HCEC 1CT (cell line): Measurements from ENCODE around the gene CCL16.
"Not testable (repeated sequence)": the region's sequence is repeated elsewhere in the genome, so short reads cannot be mapped to it uniquely, and the experiment has no call there.

Experiments used
- DNase-seq: peaks from one replicate; pipeline ENCODE4 v3.0.0-alpha.2; 2017

Gene CCL16

GRCh38 chr17:35984140-35984539, 2.8 kb upstream of the CCL16 start:
- no peak for DNase-seq

GRCh38 chr17:35982409-35983191, 1.3 kb upstream of the CCL16 start:
- no peak for DNase-seq

GRCh38 chr17:35981908-35982330, 622 bp upstream of the CCL16 start:
- no peak for DNase-seq

- no peak for DNase-seq
Measured at GRCh38 chr17:35978346-35978745, 3.0 kb downstream of the CCL16 start.

- DNase-seq: no peak
Measured at GRCh38 chr17:35977509-35977908, 3.8 kb downstream of the CCL16 start.

GRCh38 chr17:35973333-35974260, 7.7 kb downstream of the CCL16 start:
- peak; percentile 24 for DNase-seq

- no peak for DNase-seq
Measured at GRCh38 chr17:35972945-35973332, 8.4 kb downstream of the CCL16 start.

- no peak for DNase-seq
Measured at GRCh38 chr17:35972535-35972934, 8.8 kb downstream of the CCL16 start.

GRCh38 chr17:35972066-35972465, 9.2 kb downstream of the CCL16 start:
- DNase-seq: no peak

GRCh38 chr17:35969558-35970380, 11.5 kb downstream of the CCL16 start:
- peak; percentile 44 for DNase-seq

GRCh38 chr17:35968520-35969054, 12.7 kb downstream of the CCL16 start:
- no peak for DNase-seq

GRCh38 chr17:35965272-35965671, 16.0 kb downstream of the CCL16 start:
- no peak for DNase-seq

GRCh38 chr17:35963663-35964062, 17.6 kb downstream of the CCL16 start:
- DNase-seq: no peak

- no peak for DNase-seq
Measured at GRCh38 chr17:35953720-35954119, 27.6 kb downstream of the CCL16 start.

GRCh38 chr17:35949401-35949800, 31.9 kb downstream of the CCL16 start:
- no peak for DNase-seq

GRCh38 chr17:35948092-35948491, 33.2 kb downstream of the CCL16 start:
- DNase-seq: no peak

GRCh38 chr17:35947156-35947585, 34.1 kb downstream of the CCL16 start:
- DNase-seq: peak; percentile 19

GRCh38 chr17:35944151-35944550, 37.1 kb downstream of the CCL16 start:
- no peak for DNase-seq

- no peak for DNase-seq
Measured at GRCh38 chr17:35943537-35943936, 37.8 kb downstream of the CCL16 start, which contains the start of gene LYZL6. TSS of gene LYZL6 (minus strand) at chr17:35943713. CDS start at chr17:35939356, 4,357 bp downstream.

GRCh38 chr17:35942588-35943186, 38.6 kb downstream of the CCL16 start:
- DNase-seq: no peak

- DNase-seq: not testable (repeated sequence)
Measured at GRCh38 chr17:35938492-35938891, 42.8 kb downstream of the CCL16 start.

- DNase-seq: no peak
Measured at GRCh38 chr17:35936063-35936462, 45.2 kb downstream of the CCL16 start.
